A549 (cell line): ENCODE measurements around the gene TRPV2. TPM values are rescaled to one million over a fixed set of nuclear protein-coding genes. Genes with fewer than 3 reads are reported as not detected.

Experiments
- ATAC-seq, 2 experiments: fragments of 200-7000 bp in 1 of 2; fragments of >200 bp in 1 of 2; cut with Nextera tagmentation in 1 of 2; cut with Tn5 transposase in 1 of 2; 3 replicates each; pipeline versions ENCODE4 v1.8.0 to v1.9.1; 2018 to 2020; ENCODE audit warnings: mild to moderate bottlenecking in 1 of 2, moderate library complexity in 1 of 2
- CTCF ChIA-PET: fragments of 300-600 bp; sonication (Branson Sonifier 250); formaldehyde crosslinking; extraction: SDS; loops from one replicate; lab custom pipeline; 2021; ENCODE audit warnings: antibody characterized with exemption, inconsistent platforms; lab: Yijun Ruan, JAX
- POLR2A ChIA-PET: fragments of 350-600 bp; formaldehyde crosslinking; extraction: SDS; loops from one replicate; lab custom pipeline; 2021; ENCODE audit warnings: antibody characterized with exemption, inconsistent platforms; lab: Yijun Ruan, JAX
- DNase-seq, 2 experiments: peaks; one replicate each; pipeline versions ENCODE4 v3.0.0 to v3.0.0-alpha.2; 2011 to 2016; ENCODE audit warnings: low read depth in 1 of 2, low spot score in 1 of 2
- FAIRE-seq: peaks from 2 replicates; lab custom pipeline; 2011; peaks lifted over from hg19 to GRCh38; lab: Jason Lieb, UNC
- H3K27ac ChIP-seq, 2 experiments: fragments of >200 bp; sonication (Bioruptor Twin); formaldehyde crosslinking; 3 replicates each; pipeline ENCODE4 v1.5.1; 2016 to 2017
- H3K4me1 ChIP-seq: fragments of >200 bp; sonication (Bioruptor Twin); formaldehyde crosslinking; 3 replicates; pipeline ENCODE4 v1.6.1; 2016
- H3K4me2 ChIP-seq: fragments of >200 bp; sonication (Bioruptor Twin); formaldehyde crosslinking; 3 replicates; pipeline ENCODE4 v1.6.1; 2016
- H3K4me3 ChIP-seq: fragments of >200 bp; sonication (Bioruptor Twin); formaldehyde crosslinking; 3 replicates; pipeline ENCODE4 v1.5.1; 2016
- H3K9me3 ChIP-seq: fragments of >200 bp; sonication (Bioruptor Twin); formaldehyde crosslinking; 3 replicates; pipeline ENCODE4 v1.6.1; 2016
- ATOH8 ChIP-seq: fragments of 250-450 bp; sonication (Bioruptor Pico); IDR thresholded peaks from 2 replicates; pipeline ENCODE4 v1.5.0; 2020; ENCODE audit warnings: low read depth, mild to moderate bottlenecking, moderate library complexity
- CBX2 ChIP-seq: fragments of 200-600 bp; sonication (generic); IDR thresholded peaks from 2 replicates; pipeline ENCODE4 v1.6.1; 2016; ENCODE audit warnings: low read depth, mild to moderate bottlenecking, borderline replicate concordance
- CBX8 ChIP-seq: fragments of 200-600 bp; sonication (generic); IDR thresholded peaks from 2 replicates; pipeline ENCODE4 v1.6.1; 2016
- CEBPB ChIP-seq, 2 experiments: fragments of >200 bp in 1 of 2; sonication (Bioruptor Twin) in 1 of 2; formaldehyde crosslinking in 1 of 2; IDR thresholded peaks; 2 replicates each; pipeline ENCODE4 v1.6.1; 2012 to 2016
- CHD2 ChIP-seq: fragments of 150-350 bp; IDR thresholded peaks from 2 replicates; pipeline ENCODE4 v1.6.1; 2014; ENCODE audit warnings: low read length; ENCODE audit not compliant: partially characterized antibody
- CTCF ChIP-seq: fragments of >200 bp; sonication (Bioruptor Twin); formaldehyde crosslinking; IDR thresholded peaks from 3 replicates; pipeline ENCODE4 v1.5.1; 2016
- E2F6 ChIP-seq: IDR thresholded peaks from 2 replicates; pipeline ENCODE4 v1.6.1; 2012; ENCODE audit warnings: low read depth, borderline replicate concordance
- ELK1 ChIP-seq: fragments of 150-350 bp; IDR thresholded peaks from 2 replicates; pipeline ENCODE4 v1.6.1; 2014; ENCODE audit warnings: low read depth, mild to moderate bottlenecking, low read length
- HEYL ChIP-seq: fragments of 250-450 bp; sonication (Bioruptor Pico); IDR thresholded peaks from 2 replicates; pipeline ENCODE4 v1.8.0; 2021; ENCODE audit warnings: mild to moderate bottlenecking, moderate library complexity
- HOXA7 ChIP-seq: fragments of 250-450 bp; sonication (Bioruptor Pico); IDR thresholded peaks from 2 replicates; pipeline ENCODE4 v1.5.0; 2020; ENCODE audit warnings: mild to moderate bottlenecking, moderate library complexity
- JUN ChIP-seq, 2 experiments: fragments of >200 bp; sonication (Bioruptor Twin); formaldehyde crosslinking; IDR thresholded peaks; 2 replicates in 1 of 2; 3 replicates in 1 of 2; pipeline ENCODE4 v1.6.1; 2016 to 2017
- JUNB ChIP-seq: fragments of >200 bp; sonication (Bioruptor Twin); formaldehyde crosslinking; IDR thresholded peaks from 2 replicates; pipeline ENCODE4 v1.6.1; 2016
- MAFK ChIP-seq: fragments of 450-650 bp; IDR thresholded peaks from 2 replicates; pipeline ENCODE4 v1.6.1; 2014; ENCODE audit not compliant: partially characterized antibody
- RCOR1 ChIP-seq: fragments of 150-350 bp; IDR thresholded peaks from 2 replicates; pipeline ENCODE4 v1.6.1; 2014; ENCODE audit warnings: antibody characterized with exemption, low read length, low read depth
- REST ChIP-seq: fragments of 200-600 bp; sonication (generic); IDR thresholded peaks from 2 replicates; pipeline ENCODE4 v1.6.1; 2016; ENCODE audit warnings: antibody characterized with exemption, mild to moderate bottlenecking, moderate library complexity
- RNF2 ChIP-seq: fragments of 200-600 bp; sonication (generic); IDR thresholded peaks from 2 replicates; pipeline ENCODE4 v1.6.1; 2016; ENCODE audit warnings: low read depth, mild to moderate bottlenecking, antibody characterized with exemption, moderate library complexity, borderline replicate concordance
- TP53 ChIP-seq: fragments of 250-450 bp; sonication (Bioruptor Pico); IDR thresholded peaks from 2 replicates; pipeline ENCODE4 v1.5.0; 2021; ENCODE audit warnings: mild to moderate bottlenecking, moderate library complexity
- ZFP36 ChIP-seq: fragments of 450-650 bp; IDR thresholded peaks from 2 replicates; pipeline ENCODE4 v1.6.1; 2014; ENCODE audit warnings: borderline replicate concordance; ENCODE audit not compliant: partially characterized antibody
- WGBS: methylation state at CpG from one replicate; pipeline ENCODE4 v1.1.6; 2017; ENCODE audit errors: missing lambda C conversion rate; 5-methylcytosine and 5-hydroxymethylcytosine counted together
- polyA plus RNA-seq, 4 experiments: library from polyadenylated mRNA; depleted of rRNA in 3 of 4; stranded (reverse); fragments of >200 nt; fragmentation: RNase III in 1 of 4; extraction: RNeasy Plus Mini Kit Qiagen cat#74134 plus additional on column Dnase treatment in 1 of 4; gene quantifications; 2 replicates in 3 of 4; 3 replicates in 1 of 4; pipeline ENCODE4 v1.2.3, GENCODE V29; 2011 to 2017

Gene TRPV2
- polyA plus RNA-seq, 2 of the 4 experiments (the other 2 are of a cell fraction) = 0.31 to 0.61 TPM

GRCh38 chr17:16425698-16426659, 10.6 kb downstream of the TRPV2 start:
- Histone ChIP-seq H3K4me2 (no peak overlapping the region), H3K27ac (no peak overlapping the region), H3K9me3 (no peaks in the 10 kb centered on the region), H3K4me3 (no peak overlapping the region), H3K4me1 (0 out of 3 replicates have a peak, but pooled peaks cover 3% of the 10 kb centered on the region)
- TF ChIP-seq CBX8 (no peak), CEBPB (IDR thresholded peaks at IDR 0.05) (no peak), ELK1 (no peak), CBX2 (no peak), RCOR1 (no peak), MAFK (no peak), ATOH8 (CRISPR knock-in tag) (no peak), JUN (IDR thresholded peaks at IDR 0.05) (no peak), CTCF (no peak)
- DNase-seq (no peak), ATAC-seq (no peak), FAIRE-seq (no peak)
- ChIA-PET CTCF (interaction anchor here (0.9 to 6.1 kb wide), 6 partner anchors 9 to 96 kb away, joined by 4 to 69 read pairs (median 18); partner anchors contain the start of gene TRPV2), POLR2A (interaction anchor here (1.4 kb wide), 1 partner anchor 13 kb away, joined by 4 read pairs; no protein-coding TSS in a partner anchor)
- WGBS = 84% methylated on average over 20 of the region's 20 CpGs

- TF ChIP-seq ZFP36 (peak; percentile 41), HOXA7 (CRISPR knock-in tag) (no peak)
- FAIRE-seq (no peak), DNase-seq (no peak), ATAC-seq (no peak)
- ChIA-PET POLR2A (interaction anchor here (4.5 kb wide), 1 partner anchor 11 kb away, joined by 43 read pairs; no protein-coding TSS in a partner anchor), CTCF (interaction anchor here (0.5 to 6.1 kb wide), 15 partner anchors 11 to 211 kb away, joined by 3 to 69 read pairs (median 6); partner anchors contain the start of gene TRPV2)
- 74% methylated on average over 3 of the region's 3 CpGs for WGBS
- no peak overlapping the region for H3K4me2 ChIP-seq
- H3K27ac ChIP-seq = no peak overlapping the region
- H3K4me1 ChIP-seq = 0 out of 3 replicates have a peak, but pooled peaks cover 3% of the 10 kb centered on the region
- no peak overlapping the region for H3K4me3 ChIP-seq
- H3K9me3 ChIP-seq = no peaks in the 10 kb centered on the region
These were observed 11.6 kb downstream of the TRPV2 start for GRCh38 chr17:16427020-16427419.

- ATAC-seq (peak; percentile 83 to 96), DNase-seq (peak; percentile 83 to 93), FAIRE-seq (peak; percentile 68)
- Histone ChIP-seq H3K27ac (peak overlapping the region; percentile 50 to 70; a peak in 5 of 6 replicates), H3K9me3 (no peaks in the 10 kb centered on the region), H3K4me3 (no peak overlapping the region), H3K4me2 (0 out of 3 replicates have a peak overlapping the region, but pooled peaks have one; percentile 15), H3K4me1 (0 out of 3 replicates have a peak, but pooled peaks cover 3% of the 10 kb centered on the region)
- POLR2A ChIA-PET = interaction anchor here (1.0 to 4.5 kb wide), 5 partner anchors 10 to 47 kb away, joined by 3 to 43 read pairs (median 7); partner anchors contain the start of genes TRPV2 and UBB
- CTCF ChIA-PET = interaction anchor here (0.5 to 6.1 kb wide), 20 partner anchors 10 to 395 kb away, joined by 3 to 69 read pairs (median 4); partner anchors contain the start of gene TRPV2
- 58% methylated on average over 15 of the region's 15 CpGs for WGBS
- TF ChIP-seq ELK1 = no peak
- no peak for TF ChIP-seq RNF2
- no peak for TF ChIP-seq TP53 (CRISPR knock-in tag)
- peak; percentile 81 for TF ChIP-seq E2F6
- no peak for TF ChIP-seq JUNB
- TF ChIP-seq CHD2 = no peak
- TF ChIP-seq HEYL (CRISPR knock-in tag) = no peak
- no peak for TF ChIP-seq REST
These were observed 12.9 kb downstream of the TRPV2 start for GRCh38 chr17:16428098-16428882.
